ENCODE results near the gene CELSR3. TPM values are rescaled to one million over a fixed set of nuclear protein-coding genes. Genes with fewer than 3 reads are reported as not detected.
A peak's percentile ranks its signal among the peaks of the same experiment; 100 is the strongest.

The CELSR3 gene
- total RNA-seq, 1 donor = 0.81 TPM

- peak; percentile 27 for DNase-seq (ENCODE audit: low read depth)
- TF ChIP-seq, protein P1, sequence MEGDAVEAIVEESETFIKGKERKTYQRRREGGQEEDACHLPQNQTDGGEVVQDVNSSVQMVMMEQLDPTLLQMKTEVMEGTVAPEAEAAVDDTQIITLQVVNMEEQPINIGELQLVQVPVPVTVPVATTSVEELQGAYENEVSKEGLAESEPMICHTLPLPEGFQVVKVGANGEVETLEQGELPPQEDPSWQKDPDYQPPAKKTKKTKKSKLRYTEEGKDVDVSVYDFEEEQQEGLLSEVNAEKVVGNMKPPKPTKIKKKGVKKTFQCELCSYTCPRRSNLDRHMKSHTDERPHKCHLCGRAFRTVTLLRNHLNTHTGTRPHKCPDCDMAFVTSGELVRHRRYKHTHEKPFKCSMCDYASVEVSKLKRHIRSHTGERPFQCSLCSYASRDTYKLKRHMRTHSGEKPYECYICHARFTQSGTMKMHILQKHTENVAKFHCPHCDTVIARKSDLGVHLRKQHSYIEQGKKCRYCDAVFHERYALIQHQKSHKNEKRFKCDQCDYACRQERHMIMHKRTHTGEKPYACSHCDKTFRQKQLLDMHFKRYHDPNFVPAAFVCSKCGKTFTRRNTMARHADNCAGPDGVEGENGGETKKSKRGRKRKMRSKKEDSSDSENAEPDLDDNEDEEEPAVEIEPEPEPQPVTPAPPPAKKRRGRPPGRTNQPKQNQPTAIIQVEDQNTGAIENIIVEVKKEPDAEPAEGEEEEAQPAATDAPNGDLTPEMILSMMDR (IDR thresholded peaks at IDR 0.05; ENCODE audit: insufficient read depth, low read length) = no peak
- H3K4me3 ChIP-seq (ENCODE audit: low read depth, low read length) = peak overlapping the region; percentile 98
Measured at GRCh38 chr3:48684480-48685143, 21.9 kb upstream of the CELSR3 start.

- TF ChIP-seq, protein P1 (IDR thresholded peaks at IDR 0.05; ENCODE audit: insufficient read depth, low read length) = no peak
- DNase-seq (ENCODE audit: low read depth) = peak; percentile 26
Measured at GRCh38 chr3:48684054-48684349, 21.3 kb upstream of the CELSR3 start.

DNA sequence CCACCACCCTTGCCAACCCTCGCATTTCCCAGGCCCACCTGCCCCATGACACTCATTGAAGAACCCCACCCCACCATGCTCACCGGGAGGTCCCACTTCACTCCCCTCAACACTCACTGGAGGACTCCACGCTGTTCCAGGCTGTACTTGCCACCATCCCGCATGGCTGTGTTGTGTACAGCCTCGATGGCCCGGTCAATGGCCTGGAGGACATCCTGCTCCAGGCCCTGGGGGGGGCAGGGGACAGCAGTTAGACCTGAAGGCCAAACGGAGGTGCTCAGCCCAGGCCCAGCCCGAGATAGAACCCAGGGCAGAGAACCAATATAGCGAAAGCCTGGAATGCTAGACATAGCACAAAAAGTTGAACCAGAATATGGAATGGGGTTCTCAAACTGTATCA lies 20.1 kb upstream of the CELSR3 start:
- H3K4me3 ChIP-seq (ENCODE audit: low read depth, low read length) = no peak overlapping the region
- DNase-seq (ENCODE audit: low read depth) = no peak

More at GRCh38 chr3:48684054-48684349, 21.3 kb upstream of the CELSR3 start:
- H3K4me3 ChIP-seq (ENCODE audit: low read depth, low read length) = peak overlapping the region; percentile 98

GRCh38 chr3:48681974-48682610 lies 19.4 kb upstream of the CELSR3 start:
- no peak overlapping the region for H3K4me3 ChIP-seq (ENCODE audit: low read depth, low read length)
- TF ChIP-seq, protein P1 (IDR thresholded peaks at IDR 0.05; ENCODE audit: insufficient read depth, low read length) = no peak
- no peak for DNase-seq (ENCODE audit: low read depth)

More for the DNA sequence above, 20.1 kb upstream of the CELSR3 start:
- TF ChIP-seq, protein P1 (IDR thresholded peaks at IDR 0.05; ENCODE audit: insufficient read depth, low read length) = no peak

DNA sequence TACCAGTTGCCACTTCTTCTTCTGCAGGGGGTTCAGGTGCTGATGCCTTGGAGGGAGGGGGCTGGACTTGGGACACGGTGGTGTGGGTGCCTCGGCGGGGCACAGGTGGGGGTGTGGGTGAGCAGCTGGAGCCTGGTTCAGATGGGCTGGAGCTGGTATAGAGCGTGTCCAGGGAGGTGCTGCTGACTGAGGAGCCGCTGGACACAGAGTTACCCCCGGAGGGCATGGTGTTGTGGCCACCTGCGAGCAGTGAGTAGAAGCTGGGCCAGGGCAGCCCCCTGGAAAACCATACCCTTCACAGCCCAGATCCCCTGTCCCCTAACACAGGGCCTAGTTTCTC lies 18.8 kb upstream of the CELSR3 start:
- TF ChIP-seq, protein P1 (IDR thresholded peaks at IDR 0.05; ENCODE audit: insufficient read depth, low read length) = no peak
- DNase-seq (ENCODE audit: low read depth) = no peak
- no peak overlapping the region for H3K4me3 ChIP-seq (ENCODE audit: low read depth, low read length)

- DNase-seq (ENCODE audit: low read depth) = no peak
- H3K4me3 ChIP-seq (ENCODE audit: low read depth, low read length) = no peak overlapping the region
- TF ChIP-seq, protein P1 (IDR thresholded peaks at IDR 0.05; ENCODE audit: insufficient read depth, low read length) = no peak
Measured at GRCh38 chr3:48680811-48681540, 18.3 kb upstream of the CELSR3 start.
